K562 (cell line): ENCODE results near the gene SLC39A9. TPM values are rescaled to one million over a fixed set of nuclear protein-coding genes. Genes with fewer than 3 reads are reported as not detected.

Experiments used
- ATAC-seq: fragments of 200-7000 bp; cut with Tn5 transposase; 3 replicates; pipeline ENCODE4 v1.9.1; 2020; ENCODE audit warnings: moderate library complexity
- BruUV-seq: library from RNA; stranded (reverse); fragments of 400-500 nt; replicated peaks from 2 replicates; lab custom pipeline; 2021; lab: Mats Ljungman, UMichigan
- CTCF ChIA-PET: fragments of 300-600 bp; formaldehyde crosslinking; extraction: SDS; loops from one replicate; lab custom pipeline; 2021; ENCODE audit warnings: low intra/inter-chr PET ratio; lab: Yijun Ruan, JAX
- POLR2A ChIA-PET: fragments of 300-600, 350-650 bp; sonication (Branson Sonifier 250); formaldehyde crosslinking; extraction: SDS; loops from one replicate; lab custom pipeline; 2021; ENCODE audit warnings: antibody characterized with exemption, inconsistent platforms; lab: Yijun Ruan, JAX
- DNase-seq, 4 experiments: peaks; one replicate each; pipeline versions ENCODE4 v3.0.0 to v3.0.0-alpha.2; 2011 to 2018; ENCODE audit warnings: low spot score in 3 of 4, mixed read lengths in 3 of 4; ENCODE audit errors: extremely low read depth in 1 of 4
- FAIRE-seq: peaks from 2 replicates; lab custom pipeline; 2011; peaks lifted over from hg19 to GRCh38; lab: Jason Lieb, UNC
- H2AFZ ChIP-seq: 2 replicates; pipeline ENCODE4 v1.6.0; 2011; ENCODE audit warnings: low read depth, low read length, control low read depth, inconsistent platforms
- H3K27ac ChIP-seq: fragments of 200-600 bp; 3 replicates; pipeline ENCODE4 v1.8.0; 2011; ENCODE audit warnings: low read depth, mild to moderate bottlenecking, control low read depth, inconsistent platforms, low read length, moderate library complexity, mixed read lengths; ENCODE audit errors: extremely low read depth
- H3K27me3 ChIP-seq, 2 experiments: fragments of 300-600 bp in 1 of 2; 2 replicates in 1 of 2; 3 replicates in 1 of 2; pipeline versions ENCODE4 v1.6.0 to v1.8.0; 2011; ENCODE audit warnings: inconsistent platforms in 2 of 2, low read length in 2 of 2, mild to moderate bottlenecking in 1 of 2, mixed read lengths in 1 of 2, moderate library complexity in 1 of 2; ENCODE audit not compliant: control insufficient read depth in 2 of 2, insufficient read depth in 2 of 2
- H3K36me3 ChIP-seq: fragments of 300-600 bp; 3 replicates; pipeline ENCODE4 v1.8.0; 2011; ENCODE audit warnings: mild to moderate bottlenecking, low read length, inconsistent platforms; ENCODE audit not compliant: control insufficient read depth, insufficient read depth
- H3K4me1 ChIP-seq, 2 experiments: fragments of 200-600 bp in 1 of 2; replicated peaks in 1 of 2; 2 replicates in 1 of 2; 3 replicates in 1 of 2; pipeline versions ENCODE4 v1.5.1 to v1.8.0; 2011; ENCODE audit warnings: inconsistent platforms in 2 of 2, low read length in 2 of 2, mild to moderate bottlenecking in 1 of 2, mixed read lengths in 1 of 2, moderate library complexity in 1 of 2; ENCODE audit not compliant: control insufficient read depth in 2 of 2, insufficient read depth in 2 of 2
- H3K4me2 ChIP-seq: 2 replicates; pipeline ENCODE4 v1.6.1; 2011; ENCODE audit warnings: low read length, control low read depth, inconsistent platforms, mixed read lengths; ENCODE audit not compliant: insufficient read depth
- H3K4me3 ChIP-seq: fragments of 200-600 bp; sonication (generic), shearing (Covaris generic); 2 replicates; pipeline ENCODE4 v1.5.1; 2016; ENCODE audit warnings: control low read depth, inconsistent platforms
- H3K79me2 ChIP-seq: fragments of 200-600 bp; 3 replicates; pipeline ENCODE4 v1.8.0; 2011; ENCODE audit warnings: low read length, inconsistent platforms; ENCODE audit not compliant: control insufficient read depth, insufficient read depth
- H3K9ac ChIP-seq, 2 experiments: 2 replicates each; pipeline versions ENCODE4 v1.6.0 to v1.6.1; 2011; ENCODE audit warnings: low read depth in 2 of 2, low read length in 2 of 2, control low read depth in 1 of 2, inconsistent platforms in 1 of 2, mild to moderate bottlenecking in 1 of 2, mixed read lengths in 1 of 2; ENCODE audit not compliant: insufficient read depth in 1 of 2
- H3K9me1 ChIP-seq: one replicate; pipeline ENCODE4 v1.6.0; 2011; ENCODE audit warnings: inconsistent platforms, mild to moderate bottlenecking, low read length, moderate library complexity; ENCODE audit not compliant: control insufficient read depth, insufficient read depth
- H3K9me3 ChIP-seq: replicated peaks from 2 replicates; pipeline ENCODE4 v1.5.1; 2011; ENCODE audit warnings: low read depth, low read length, inconsistent platforms; ENCODE audit not compliant: control insufficient read depth, insufficient read depth
- H4K20me1 ChIP-seq: replicated peaks from 2 replicates; pipeline ENCODE4 v1.6.1; 2011; ENCODE audit warnings: low read length, inconsistent platforms, mixed read lengths; ENCODE audit not compliant: control insufficient read depth, insufficient read depth
- ARNT ChIP-seq, 2 experiments: fragments of 450-650 bp; IDR thresholded peaks; 2 replicates each; pipeline ENCODE4 v1.6.1; 2016; ENCODE audit warnings: mild to moderate bottlenecking in 1 of 2
- BCL6 ChIP-seq: fragments of 250-450 bp; sonication (Bioruptor Pico); IDR thresholded peaks from 2 replicates; pipeline ENCODE4 v1.4.0; 2020
- CTCF ChIP-seq, 3 experiments: IDR thresholded peaks in 2 of 3; conservative IDR thresholded peaks in 1 of 3; 2 replicates each; pipeline ENCODE4 v1.5.1; 2011 to 2012; ENCODE audit warnings: low read length in 3 of 3, mild to moderate bottlenecking in 3 of 3, control low read depth in 2 of 3, improper control_type of control experiment in 1 of 3, inconsistent platforms in 1 of 3, low read depth in 1 of 3, mixed read lengths in 1 of 3, moderate library complexity in 1 of 3; ENCODE audit not compliant: insufficient read depth in 2 of 3
- E2F4 ChIP-seq: sonication (generic); formaldehyde crosslinking; IDR thresholded peaks from 2 replicates; pipeline ENCODE4 v1.8.0; 2022; ENCODE audit warnings: mild to moderate bottlenecking, low read depth, missing genetic modification reagents
- GTF2F1 ChIP-seq: IDR thresholded peaks from 2 replicates; pipeline ENCODE4 v1.6.1; 2011; ENCODE audit warnings: low read depth, low read length, improper control_type of control experiment
- KLF10 ChIP-seq: fragments of 250-450 bp; sonication (Bioruptor Pico); IDR thresholded peaks from 2 replicates; pipeline ENCODE4 v1.6.1; 2021; ENCODE audit warnings: matching md5 sums
- NFYB ChIP-seq: IDR thresholded peaks from 2 replicates; pipeline ENCODE4 v1.6.1; 2011; ENCODE audit warnings: mild to moderate bottlenecking, moderate library complexity; ENCODE audit not compliant: insufficient read length; ENCODE audit errors: extremely low read depth
- NR4A1 ChIP-seq, 2 experiments: fragments of 250-450 bp in 1 of 2; fragments of 450-650 bp in 1 of 2; sonication (Bioruptor Pico) in 1 of 2; IDR thresholded peaks; 2 replicates each; pipeline versions ENCODE4 v1.4.0 to v1.6.1; 2016 to 2020; ENCODE audit warnings: mild to moderate bottlenecking in 2 of 2, missing compliant biosample characterization in 1 of 2, missing genetic modification characterization in 1 of 2, moderate library complexity in 1 of 2
- RAD21 ChIP-seq, 2 experiments: fragments of 250-450 bp in 1 of 2; fragments of 450-650 bp in 1 of 2; sonication (Bioruptor Pico) in 1 of 2; formaldehyde crosslinking in 1 of 2; IDR thresholded peaks in 1 of 2; conservative IDR thresholded peaks in 1 of 2; 2 replicates each; pipeline versions ENCODE4 v1.4.0 to v1.8.0; 2020 to 2022; ENCODE audit warnings: mild to moderate bottlenecking in 2 of 2, moderate library complexity in 1 of 2
- SFPQ ChIP-seq: fragments of 200-400 bp; formaldehyde crosslinking; IDR thresholded peaks from 2 replicates; pipeline ENCODE4 v1.6.1; 2017; ENCODE audit warnings: mild to moderate bottlenecking, low read depth, low read length, moderate library complexity
- SMC3 ChIP-seq: conservative IDR thresholded peaks from 2 replicates; pipeline ENCODE4 v1.6.1; 2011; ENCODE audit warnings: low read depth, low read length, improper control_type of control experiment; ENCODE audit not compliant: insufficient read depth
- ZNF282 ChIP-seq: sonication (generic); formaldehyde crosslinking; IDR thresholded peaks from 2 replicates; pipeline ENCODE4 v1.8.1; 2023; ENCODE audit warnings: missing genetic modification reagents
- ZNF444 ChIP-seq: fragments of 250-450 bp; sonication (Bioruptor Pico); IDR thresholded peaks from 2 replicates; pipeline ENCODE4 v1.4.0; 2020; ENCODE audit warnings: mild to moderate bottlenecking, moderate library complexity
- WGBS: fragments of 100-300 bp; shearing (Covaris generic); methylation state at CpG from one replicate; pipeline ENCODE4 v1.1.6; 2016; ENCODE audit warnings: low coverage, mixed read lengths; ENCODE audit not compliant: insufficient coverage; ENCODE audit errors: missing lambda C conversion rate; 5-methylcytosine and 5-hydroxymethylcytosine counted together
- in situ Hi-C: fragments of 300-500 bp; cut with MboI; formaldehyde crosslinking; loops from 4 replicates; pipeline ENCODE4 v1.15.0; 2018; ENCODE audit warnings: inconsistent platforms, mixed read lengths
- intact Hi-C: fragments of 100-400 bp; cut with micrococcal nuclease; formaldehyde crosslinking; loops from 2 replicates; pipeline ENCODE4 v1.14.2; 2022
- polyA plus RNA-seq, 8 experiments: library from polyadenylated mRNA; depleted of rRNA in 4 of 8; stranded (reverse) in 5 of 8; unstranded in 3 of 8; fragments of >200 nt; fragmentation: Nextera tagmentation in 2 of 8; fragmentation: Illumina TruSeq in 1 of 8; extraction: Ambion mirVana in 2 of 8; extraction: Trizol in 1 of 8; gene quantifications; 2 replicates each; pipeline versions ENCODE4 v1.2.1 to v1.2.3, GENCODE V29; 2011 to 2014; ENCODE audit warnings: inconsistent platforms in 1 of 8, missing spikeins in 1 of 8
- total RNA-seq, 7 experiments: library from RNA; depleted of rRNA in 6 of 7; stranded (reverse); fragments of >200 nt in 6 of 7; fragmentation: Illumina TruSeq in 2 of 7; extraction: Trizol in 2 of 7; gene quantifications; 2 replicates each; pipeline versions ENCODE4 v1.2.1 to v1.2.3, GENCODE V29; 2011 to 2021; ENCODE audit warnings: low replicate concordance in 1 of 7

The SLC39A9 gene
- total and polyA plus RNA-seq, 9 of the 15 experiments (the other 6 are each of a cell fraction or from before 2014, with no cell fraction given) = 18.4 to 66.0 (median 32.5) TPM

GRCh38 chr14:69475194-69475818 lies 76.8 kb downstream of the SLC39A9 start:
- WGBS = 19% methylated on average over 8 of the region's 8 CpGs
- Histone ChIP-seq H3K27me3 (peaks cover 10 to 19% of the 10 kb centered on the region in 2 experiments; a peak in 2 of 5 replicates), H3K4me3 (no peak overlapping the region), H3K9me3 (no peaks in the 10 kb centered on the region), H3K4me2 (no peak overlapping the region), H2AFZ (no peak overlapping the region), H3K36me3 (no peaks in the 10 kb centered on the region), H3K4me1 (no peaks in the 10 kb centered on the region; a peak in 1 of 5 replicates), H3K27ac (no peak overlapping the region), H3K79me2 (no peaks in the 10 kb centered on the region), H3K9me1 (no peaks in the 10 kb centered on the region), H4K20me1 (no peaks in the 10 kb centered on the region), H3K9ac (no peak overlapping the region)
- DNase-seq = peak in 1 of 4 experiments; percentile 28
- ChIA-PET POLR2A (no interaction called here), CTCF (no interaction called here)
- no peak for FAIRE-seq
- ATAC-seq = peak; percentile 76
- BruUV-seq = no TSS peak
- intact Hi-C loops = no loop called here
- TF ChIP-seq ZNF444 (CRISPR knock-in tag) (no peak), BCL6 (CRISPR knock-in tag) (no peak), CTCF (IDR thresholded peaks at IDR 0.05 in 2 of 3, conservative IDR thresholded peaks at IDR 0.05 in 1 of 3; ENCODE audit: insufficient read depth in 2 of 3, low read depth in 1 of 3, low read length in 3 of 3) (peak; percentile 25 to 45 (median 42); a peak in 4 of 6 replicates), GTF2F1 (no peak), KLF10 (CRISPR knock-in tag) (no peak), SFPQ (no peak), SMC3 (0 out of 2 replicates have a peak, but pooled peaks have one; percentile 22), E2F4 (CRISPR knock-in tag) (no peak), ZNF282 (CRISPR knock-in tag) (no peak), RAD21 (CRISPR knock-in tag; conservative IDR thresholded peaks at IDR 0.05 in 1 of 2, IDR thresholded peaks at IDR 0.05 in 1 of 2) (peak in 1 of 2 experiments; percentile 2; a peak in 1 of 4 replicates), ARNT (IDR thresholded peaks at IDR 0.05) (no peak), NFYB (no peak), NR4A1 (CRISPR knock-in tag; IDR thresholded peaks at IDR 0.05) (no peak), NR4A1 (tag; IDR thresholded peaks at IDR 0.05) (no peak)
- in situ Hi-C loops = no loop called here
